BJ (cell line): ENCODE results near the gene PRXL2B. TPM values are rescaled to one million over a fixed set of nuclear protein-coding genes. Genes with fewer than 3 reads are reported as not detected.

Experiments used
- CTCF ChIA-PET: fragments of 350-600 bp; formaldehyde crosslinking; extraction: SDS; loops from one replicate; lab custom pipeline; 2021; ENCODE audit warnings: antibody characterized with exemption, inconsistent platforms; lab: Yijun Ruan, JAX
- POLR2A ChIA-PET: fragments of 300-600 bp; sonication (Branson Sonifier 250); formaldehyde crosslinking; extraction: SDS; loops from one replicate; lab custom pipeline; 2021; ENCODE audit warnings: antibody characterized with exemption; lab: Charles Lee
- DNase-seq: peaks from one replicate; pipeline ENCODE4 v3.0.0-alpha.2; 2011; ENCODE audit warnings: low read depth
- H3K27me3 ChIP-seq: 2 replicates; pipeline ENCODE4 v1.6.0; 2011; ENCODE audit warnings: low read length; ENCODE audit not compliant: control insufficient read depth, insufficient read depth
- H3K36me3 ChIP-seq: 2 replicates; pipeline ENCODE4 v1.5.1; 2011; ENCODE audit warnings: low read length; ENCODE audit not compliant: control insufficient read depth, insufficient read depth
- H3K4me3 ChIP-seq: 2 replicates; pipeline ENCODE4 v1.5.1; 2011; ENCODE audit warnings: low read depth, mild to moderate bottlenecking, control low read depth, low read length
- CTCF ChIP-seq: IDR thresholded peaks from 2 replicates; pipeline ENCODE4 v1.5.1; 2011; ENCODE audit warnings: low read depth, mild to moderate bottlenecking, control low read depth, inconsistent platforms, low read length, moderate library complexity; ENCODE audit not compliant: insufficient read depth
- polyA plus RNA-seq: library from polyadenylated mRNA; depleted of rRNA; stranded (reverse); fragments of >200 nt; gene quantifications from 2 replicates; pipeline ENCODE4 v1.2.3, GENCODE V29; 2011

Gene PRXL2B
- polyA plus RNA-seq, 1 experiment = 16.1 TPM

GRCh38 chr1:2580691-2581090 is 5.9 kb upstream of the PRXL2B start:
- no peaks in the 10 kb centered on the region for H3K27me3 ChIP-seq
- DNase-seq = no peak
- no peak overlapping the region for H3K4me3 ChIP-seq
- no peaks in the 10 kb centered on the region for H3K36me3 ChIP-seq
- ChIA-PET POLR2A (no interaction called here), CTCF (no interaction called here)
- no peak for TF ChIP-seq CTCF

- no peaks in the 10 kb centered on the region for H3K27me3 ChIP-seq
- H3K4me3 ChIP-seq = no peak overlapping the region
- no peak for DNase-seq
- POLR2A ChIA-PET = no interaction called here
- CTCF ChIA-PET = no interaction called here
- no peaks in the 10 kb centered on the region for H3K36me3 ChIP-seq
- no peak for TF ChIP-seq CTCF
Observed at GRCh38 chr1:2582391-2582790, 4.2 kb upstream of the PRXL2B start.

GRCh38 chr1:2583331-2583791 is 3.2 kb upstream of the PRXL2B start:
- DNase-seq = no peak
- Histone ChIP-seq H3K36me3 (no peaks in the 10 kb centered on the region), H3K4me3 (no peak overlapping the region), H3K27me3 (no peaks in the 10 kb centered on the region)
- ChIA-PET POLR2A (interaction anchor here (0.6 kb wide), 1 partner anchor 1101 kb away, joined by 4 read pairs; no protein-coding TSS in a partner anchor), CTCF (no interaction called here)
- no peak for TF ChIP-seq CTCF

GRCh38 chr1:2583871-2584351 is 2.7 kb upstream of the PRXL2B start:
- CTCF ChIA-PET = no interaction called here
- POLR2A ChIA-PET = interaction anchor here (0.6 kb wide), 1 partner anchor 1100 kb away, joined by 4 read pairs; no protein-coding TSS in a partner anchor
- Histone ChIP-seq H3K27me3 (no peaks in the 10 kb centered on the region), H3K4me3 (no peak overlapping the region), H3K36me3 (no peaks in the 10 kb centered on the region)
- DNase-seq = no peak
- TF ChIP-seq CTCF = no peak

GRCh38 chr1:2584686-2585317 is 1.8 kb upstream of the PRXL2B start:
- Histone ChIP-seq H3K27me3 (no peaks in the 10 kb centered on the region), H3K36me3 (peaks cover 2% of the 10 kb centered on the region; the same call in 1 of the 2 replicates), H3K4me3 (peak overlapping the region; percentile 76)
- DNase-seq = no peak
- ChIA-PET POLR2A (interaction anchor here (0.6 kb wide), 1 partner anchor 39 kb away, joined by 5 read pairs; no protein-coding TSS in a partner anchor), CTCF (interaction anchor here (0.6 to 1.3 kb wide), 2 partner anchors 110 to 169 kb away, joined by 3 to 4 read pairs; no protein-coding TSS in a partner anchor)
- TF ChIP-seq CTCF = no peak
